ENCODE results near the gene PACS1. TPM values are rescaled to one million over a fixed set of nuclear protein-coding genes. Genes with fewer than 3 reads are reported as not detected.
"Not testable (repeated sequence)": the region's sequence is repeated elsewhere in the genome, so short reads cannot be mapped to it uniquely, and the experiment has no call there.

Gene PACS1
- total RNA-seq, 4 donors from 2014 or later, result 17.9 to 37.6 (median 25.4) TPM

DNA sequence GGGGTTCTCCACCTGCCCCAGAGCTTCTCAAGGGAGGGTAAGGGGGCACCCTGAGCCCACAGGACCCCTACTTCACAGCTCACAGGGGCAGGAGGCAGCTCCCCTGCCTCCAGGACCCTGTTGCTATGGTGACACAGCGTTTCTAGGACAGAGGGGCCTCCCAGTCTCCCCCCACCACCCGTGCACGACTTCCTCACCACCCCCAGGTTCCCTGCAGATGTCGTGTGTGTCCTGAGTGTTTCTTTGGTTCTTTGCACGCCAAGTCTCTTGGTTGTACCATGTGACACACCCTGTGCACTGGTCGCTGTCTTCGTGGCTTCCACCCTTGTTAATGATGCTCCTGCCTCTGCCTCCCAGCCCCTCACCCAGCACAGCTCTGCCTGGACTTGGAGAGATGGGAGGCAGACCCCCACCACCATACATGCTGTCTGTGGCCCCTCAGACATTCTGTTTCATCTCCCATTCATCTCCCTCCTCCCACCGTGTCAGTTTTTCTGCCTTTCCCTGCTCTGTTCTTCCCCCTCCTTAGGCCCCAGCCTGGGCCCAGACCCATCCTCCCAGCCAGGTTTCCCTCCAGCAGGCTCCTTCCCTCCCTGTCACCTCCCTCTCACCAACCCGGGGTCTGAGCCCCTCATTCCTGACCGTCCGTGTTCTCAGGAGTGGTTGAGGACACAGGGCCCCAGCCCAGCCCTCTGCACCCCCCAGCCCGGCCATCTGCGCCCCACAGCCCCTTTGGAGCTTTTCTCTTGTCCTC is 173.9 kb downstream of the PACS1 start:
- no peak for DNase-seq
- WGBS, 2 donors, result 76 to 80% methylated on average over 13 of the region's 13 CpGs
- TF ChIP-seq POLR2A (IDR thresholded peaks at IDR 0.05), result no peak
- TF ChIP-seq, protein P1, sequence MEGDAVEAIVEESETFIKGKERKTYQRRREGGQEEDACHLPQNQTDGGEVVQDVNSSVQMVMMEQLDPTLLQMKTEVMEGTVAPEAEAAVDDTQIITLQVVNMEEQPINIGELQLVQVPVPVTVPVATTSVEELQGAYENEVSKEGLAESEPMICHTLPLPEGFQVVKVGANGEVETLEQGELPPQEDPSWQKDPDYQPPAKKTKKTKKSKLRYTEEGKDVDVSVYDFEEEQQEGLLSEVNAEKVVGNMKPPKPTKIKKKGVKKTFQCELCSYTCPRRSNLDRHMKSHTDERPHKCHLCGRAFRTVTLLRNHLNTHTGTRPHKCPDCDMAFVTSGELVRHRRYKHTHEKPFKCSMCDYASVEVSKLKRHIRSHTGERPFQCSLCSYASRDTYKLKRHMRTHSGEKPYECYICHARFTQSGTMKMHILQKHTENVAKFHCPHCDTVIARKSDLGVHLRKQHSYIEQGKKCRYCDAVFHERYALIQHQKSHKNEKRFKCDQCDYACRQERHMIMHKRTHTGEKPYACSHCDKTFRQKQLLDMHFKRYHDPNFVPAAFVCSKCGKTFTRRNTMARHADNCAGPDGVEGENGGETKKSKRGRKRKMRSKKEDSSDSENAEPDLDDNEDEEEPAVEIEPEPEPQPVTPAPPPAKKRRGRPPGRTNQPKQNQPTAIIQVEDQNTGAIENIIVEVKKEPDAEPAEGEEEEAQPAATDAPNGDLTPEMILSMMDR (IDR thresholded peaks at IDR 0.05), result no peak
- Histone ChIP-seq H3K4me3 (no peak overlapping the region), H3K4me1 (no peaks in the 10 kb centered on the region), H3K27me3 (no peaks in the 10 kb centered on the region), H3K9me3 (no peaks in the 10 kb centered on the region), H3K27ac (no peak overlapping the region), H3K36me3 (peaks cover 18 to 93% (median 28%) of the 10 kb centered on the region in 3 donors)
- intact Hi-C loops (cut with DNase I), result no loop called here

DNA sequence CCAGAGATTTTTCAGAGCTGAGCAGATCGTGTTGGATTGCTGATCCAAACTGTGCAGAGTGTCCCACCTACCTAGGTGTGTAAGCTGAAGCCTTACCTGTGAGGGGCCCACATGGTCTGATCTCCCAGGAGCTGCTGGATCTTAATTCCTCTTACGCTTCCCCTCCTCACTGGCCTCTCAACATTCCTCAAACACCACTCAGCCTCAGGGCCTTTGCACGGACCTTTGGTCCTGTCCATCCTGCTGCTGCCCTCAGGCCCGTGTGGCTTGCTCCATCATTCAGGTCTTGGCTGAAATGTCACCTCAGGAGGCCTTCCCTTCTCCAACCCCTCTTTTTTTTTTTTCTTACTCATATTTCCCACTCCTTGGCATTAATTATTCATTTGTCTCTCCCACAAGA is 177.2 kb downstream of the PACS1 start:
- H3K36me3 ChIP-seq, result peaks cover 2 to 79% (median 9%) of the 10 kb centered on the region in 3 donors
- no peaks in the 10 kb centered on the region for H3K27me3 ChIP-seq
- no peak overlapping the region for H3K4me3 ChIP-seq
- TF ChIP-seq, protein P1 (IDR thresholded peaks at IDR 0.05), result no peak
- TF ChIP-seq POLR2A (IDR thresholded peaks at IDR 0.05), result no peak
- H3K27ac ChIP-seq, result no peak overlapping the region
- 76 to 93% methylated on average over 4 of the region's 4 CpGs for WGBS, 2 donors
- H3K4me1 ChIP-seq, result no peaks in the 10 kb centered on the region
- no peaks in the 10 kb centered on the region for H3K9me3 ChIP-seq
- no peak for DNase-seq
- intact Hi-C loops (cut with DNase I), result no loop called here

DNA sequence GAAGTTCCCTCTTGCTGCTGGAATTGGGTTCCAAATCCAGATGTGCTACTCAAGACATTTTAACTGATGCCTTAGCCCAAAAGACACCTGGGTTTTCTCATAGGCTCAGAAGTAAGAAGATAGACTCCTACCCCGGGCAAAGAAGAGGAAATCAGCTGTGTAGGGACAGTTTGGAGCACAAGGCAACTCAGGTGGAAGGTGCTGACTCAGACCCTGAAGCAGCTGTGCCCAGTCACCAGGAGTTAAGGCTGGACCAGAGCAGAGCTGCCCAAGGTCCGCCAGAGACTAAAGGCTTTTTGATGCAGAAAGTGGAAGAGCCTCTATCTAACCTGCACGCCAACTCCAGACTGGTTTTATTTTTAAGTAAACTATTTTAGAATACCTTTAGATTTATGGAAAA is 177.7 kb downstream of the PACS1 start:
- H3K27me3 ChIP-seq, result no peaks in the 10 kb centered on the region
- no peak overlapping the region for H3K4me3 ChIP-seq
- intact Hi-C loops (cut with DNase I), result no loop called here
- H3K36me3 ChIP-seq, result peaks cover 0 to 74% (median 9%) of the 10 kb centered on the region in 3 donors
- H3K4me1 ChIP-seq, result no peaks in the 10 kb centered on the region
- no peak for DNase-seq
- 90 to 92% methylated on average over 3 of the region's 3 CpGs for WGBS, 2 donors
- H3K9me3 ChIP-seq, result no peaks in the 10 kb centered on the region
- H3K27ac ChIP-seq, result no peak overlapping the region
- TF ChIP-seq, protein P1 (IDR thresholded peaks at IDR 0.05), result no peak
- TF ChIP-seq POLR2A (IDR thresholded peaks at IDR 0.05), result no peak

DNA sequence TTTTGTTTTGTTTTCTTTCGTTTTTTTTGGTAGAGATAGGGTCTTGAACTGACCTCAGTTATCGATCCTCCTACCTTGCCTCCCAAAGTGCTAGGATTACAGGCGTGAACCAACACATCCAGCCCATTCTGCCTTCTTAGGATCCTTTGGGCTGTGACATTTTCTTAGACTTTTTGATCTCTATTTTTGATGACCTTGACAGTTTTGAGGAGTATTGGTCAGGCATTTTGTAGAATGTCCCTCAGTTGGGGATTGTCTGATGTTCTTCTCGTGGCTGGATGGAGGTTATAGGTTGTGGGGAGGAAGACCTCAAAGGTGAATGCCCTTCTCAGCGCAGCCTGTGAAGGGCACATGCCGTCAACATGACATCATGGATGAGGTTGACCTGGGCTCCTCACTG is 178.8 kb downstream of the PACS1 start:
- Histone ChIP-seq H3K36me3 (peaks cover 0 to 63% (median 6%) of the 10 kb centered on the region in 3 donors), H3K9me3 (no peaks in the 10 kb centered on the region), H3K27me3 (no peaks in the 10 kb centered on the region), H3K4me3 (no peak overlapping the region), H3K27ac (no peak overlapping the region), H3K4me1 (no peaks in the 10 kb centered on the region)
- 79 to 82% methylated on average over 3 to 5 of the region's 6 CpGs for WGBS, 2 donors
- TF ChIP-seq, protein P1 (IDR thresholded peaks at IDR 0.05), result no peak
- no peak for TF ChIP-seq POLR2A (IDR thresholded peaks at IDR 0.05)
- no peak for DNase-seq
- intact Hi-C loops (cut with DNase I), result no loop called here

DNA sequence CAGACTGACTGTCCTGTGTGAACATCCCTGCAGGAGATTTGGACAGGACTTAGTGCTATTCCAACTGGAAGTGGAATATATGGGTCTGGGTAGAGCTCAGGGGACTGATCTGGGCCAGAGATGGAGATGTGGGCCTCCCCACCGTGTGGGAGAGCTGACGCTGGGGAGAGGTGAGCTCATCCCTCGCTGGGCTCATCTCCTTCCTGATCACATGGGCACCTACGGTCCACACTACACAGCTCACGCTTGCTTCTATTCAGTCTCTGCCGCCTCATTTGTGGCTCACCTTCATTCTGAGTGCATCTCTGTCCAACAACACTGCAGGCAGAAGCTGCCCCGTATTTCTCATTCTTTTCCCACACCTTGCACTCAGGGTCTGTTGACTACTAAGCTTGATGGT is 181.7 kb downstream of the PACS1 start:
- intact Hi-C loops (cut with DNase I), result no loop called here
- Histone ChIP-seq H3K27me3 (no peaks in the 10 kb centered on the region), H3K27ac (no peak overlapping the region), H3K4me1 (peaks cover 0 to 6% (median 4%) of the 10 kb centered on the region in 3 donors), H3K9me3 (no peaks in the 10 kb centered on the region), H3K4me3 (no peak overlapping the region), H3K36me3 (peaks cover 0 to 34% (median 0%) of the 10 kb centered on the region in 3 donors)
- 69 to 74% methylated on average over 7 of the region's 7 CpGs for WGBS, 2 donors
- no peak for DNase-seq
- TF ChIP-seq, protein P1 (IDR thresholded peaks at IDR 0.05), result no peak
- no peak for TF ChIP-seq POLR2A (IDR thresholded peaks at IDR 0.05)

DNA sequence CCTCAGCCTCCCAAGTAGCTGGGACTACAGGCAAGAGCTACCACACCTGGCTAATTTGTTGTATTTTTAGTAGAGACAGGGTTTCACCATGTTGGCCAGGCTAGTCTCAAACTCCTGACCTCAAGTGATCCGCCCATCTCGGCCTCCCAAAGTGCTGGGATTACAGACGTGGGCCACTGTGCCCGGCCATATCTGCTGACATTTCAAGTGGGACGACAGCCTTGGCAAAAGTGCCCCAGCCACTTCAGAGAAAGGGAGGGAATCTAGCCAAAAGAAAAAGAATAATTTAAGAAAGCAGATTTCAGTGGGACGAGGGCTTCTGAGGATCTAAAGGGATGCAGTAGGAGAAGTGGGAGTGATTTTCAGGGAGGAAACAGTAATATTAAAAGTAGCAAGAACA is 183.0 kb downstream of the PACS1 start:
- H3K9me3 ChIP-seq; H3K27me3 ChIP-seq; H3K27ac ChIP-seq; DNase-seq; H3K4me3 ChIP-seq; intact Hi-C loops (cut with DNase I): not testable (repeated sequence)
- peaks cover 0 to 14% (median 7%) of the 10 kb centered on the region in 3 donors for H3K4me1 ChIP-seq
- H3K36me3 ChIP-seq, result peaks cover 0 to 22% (median 0%) of the 10 kb centered on the region in 3 donors
- 38 to 84% methylated on average over 3 to 6 of the region's 6 CpGs for WGBS, 2 donors
